A673 (cell line): Measurements from ENCODE around the gene CCDC87. TPM values are rescaled to one million over a fixed set of nuclear protein-coding genes. Genes with fewer than 3 reads are reported as not detected.
"Not testable (repeated sequence)": the region's sequence is repeated elsewhere in the genome, so short reads cannot be mapped to it uniquely, and the experiment has no call there.

Experiments
- BruUV-seq: library from RNA; stranded (reverse); fragments of 400-500 nt; replicated peaks from 2 replicates; lab custom pipeline; 2021; lab: Mats Ljungman, UMichigan
- CTCF ChIA-PET: fragments of 300-600 bp; sonication (Branson Sonifier 250); formaldehyde crosslinking; loops from one replicate; lab custom pipeline; 2022; ENCODE audit warnings: antibody characterized with exemption; lab: Charles Lee
- POLR2A ChIA-PET: fragments of 300-600 bp; sonication (Branson Sonifier 250); formaldehyde crosslinking; loops from one replicate; lab custom pipeline; 2022; ENCODE audit warnings: antibody characterized with exemption; ENCODE audit not compliant: low non-redundant PET; lab: Charles Lee
- DNase-seq: peaks from one replicate; pipeline ENCODE4 v3.0.0-alpha.2; 2015; ENCODE audit warnings: low spot score
- H3K27ac ChIP-seq: fragments of 200-600 bp; sonication (generic); 2 replicates; pipeline ENCODE4 v1.5.1; 2016; ENCODE audit warnings: mixed run types, low read depth, mild to moderate bottlenecking, mixed read lengths, antibody characterized with exemption, low read length; ENCODE audit not compliant: poor library complexity, severe bottlenecking
- H3K27me3 ChIP-seq: fragments of 200-600 bp; sonication (generic); replicated peaks from 2 replicates; pipeline ENCODE4 v1.6.1; 2017; ENCODE audit warnings: mixed run types, low read depth, mild to moderate bottlenecking, mixed read lengths, antibody characterized with exemption, low read length; ENCODE audit not compliant: insufficient read depth, poor library complexity
- H3K36me3 ChIP-seq: fragments of 200-600 bp; sonication (generic); 2 replicates; pipeline ENCODE4 v1.6.1; 2016; ENCODE audit warnings: mixed run types, mild to moderate bottlenecking, mixed read lengths, antibody characterized with exemption, low read length; ENCODE audit not compliant: insufficient read depth, poor library complexity, severe bottlenecking
- H3K4me1 ChIP-seq: fragments of 200-600 bp; sonication (generic); 2 replicates; pipeline ENCODE4 v1.6.1; 2017; ENCODE audit warnings: mixed run types, mild to moderate bottlenecking, mixed read lengths, antibody characterized with exemption, low read length; ENCODE audit not compliant: insufficient read depth, poor library complexity, severe bottlenecking
- H3K4me3 ChIP-seq: fragments of 200-600 bp; sonication (generic); 2 replicates; pipeline ENCODE4 v1.5.1; 2016; ENCODE audit warnings: low read depth, mixed run types, mild to moderate bottlenecking, mixed read lengths, low read length; ENCODE audit not compliant: poor library complexity, severe bottlenecking
- H3K9me3 ChIP-seq: fragments of 200-600 bp; sonication (generic); 2 replicates; pipeline ENCODE4 v1.6.1; 2016; ENCODE audit warnings: mixed run types, low read depth, mild to moderate bottlenecking, mixed read lengths, antibody characterized with exemption, low read length; ENCODE audit not compliant: poor library complexity, severe bottlenecking
- EZH2 ChIP-seq: fragments of 200-600 bp; sonication (generic); IDR thresholded peaks from 2 replicates; pipeline ENCODE4 v1.6.1; 2017; ENCODE audit warnings: borderline replicate concordance, low read depth, mild to moderate bottlenecking, mixed read lengths, antibody characterized with exemption, low read length; ENCODE audit not compliant: poor library complexity, severe bottlenecking
- intact Hi-C: fragments of 100-400 bp; cut with micrococcal nuclease; formaldehyde crosslinking; loops from one replicate; pipeline ENCODE4 v1.10.0; 2022; ENCODE audit not compliant: unreplicated experiment
- total RNA-seq: library from RNA; stranded (reverse); gene quantifications from 2 replicates; pipeline ENCODE4 v1.2.3, GENCODE V29; 2021
- TF ChIP-seq, protein P1 (sequence below): fragments of 300-800, 200-600 bp; sonication (generic); conservative IDR thresholded peaks from 2 replicates; pipeline ENCODE4 v1.5.1; 2017; ENCODE audit warnings: low read depth, mild to moderate bottlenecking, antibody characterized with exemption, low read length, moderate library complexity, mixed read lengths

Gene CCDC87
- total RNA-seq, 1 experiment from 2014 or later: 0.90 TPM

DNA sequence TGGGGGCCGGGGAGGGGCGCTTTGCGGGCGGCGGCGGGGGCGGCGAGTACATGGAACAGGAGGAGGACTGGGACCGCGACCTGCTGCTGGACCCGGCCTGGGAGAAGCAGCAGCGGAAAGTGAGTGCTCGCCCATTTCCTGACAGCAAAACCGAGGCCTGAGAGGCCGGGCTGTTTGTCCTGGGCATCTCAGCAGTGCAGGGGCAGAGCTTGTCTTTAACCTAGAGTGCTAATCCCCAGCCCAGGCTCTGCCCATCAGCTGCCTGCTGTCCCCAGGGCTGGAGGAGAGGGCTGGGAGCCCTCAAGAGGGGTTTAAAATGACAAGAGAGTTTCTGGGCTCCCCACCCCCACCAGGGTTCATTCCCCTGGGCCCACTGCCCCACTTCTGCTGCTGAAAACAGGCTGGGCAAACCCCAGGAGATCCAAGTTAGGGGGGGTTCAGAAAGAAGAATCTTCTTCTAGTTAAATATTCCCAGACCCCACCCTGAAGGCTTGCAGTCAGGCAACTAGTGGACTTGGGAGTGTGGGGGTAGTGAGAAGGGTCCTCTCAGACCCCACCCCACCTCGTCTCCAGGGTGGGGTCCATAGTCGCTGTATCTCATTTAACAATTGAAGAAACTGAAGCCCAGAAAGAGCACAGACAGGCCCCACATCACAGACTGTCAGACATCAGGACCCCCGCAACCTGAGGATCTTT, 45.7 kb downstream of the CCDC87 start:
- Histone ChIP-seq H3K36me3 (no peaks in the 10 kb centered on the region), H3K27ac (no peak overlapping the region), H3K9me3 (no peaks in the 10 kb centered on the region), H3K4me3 (no peak overlapping the region), H3K4me1 (peaks cover 4% of the 10 kb centered on the region), H3K27me3 (no peaks in the 10 kb centered on the region)
- TF ChIP-seq, protein P1, sequence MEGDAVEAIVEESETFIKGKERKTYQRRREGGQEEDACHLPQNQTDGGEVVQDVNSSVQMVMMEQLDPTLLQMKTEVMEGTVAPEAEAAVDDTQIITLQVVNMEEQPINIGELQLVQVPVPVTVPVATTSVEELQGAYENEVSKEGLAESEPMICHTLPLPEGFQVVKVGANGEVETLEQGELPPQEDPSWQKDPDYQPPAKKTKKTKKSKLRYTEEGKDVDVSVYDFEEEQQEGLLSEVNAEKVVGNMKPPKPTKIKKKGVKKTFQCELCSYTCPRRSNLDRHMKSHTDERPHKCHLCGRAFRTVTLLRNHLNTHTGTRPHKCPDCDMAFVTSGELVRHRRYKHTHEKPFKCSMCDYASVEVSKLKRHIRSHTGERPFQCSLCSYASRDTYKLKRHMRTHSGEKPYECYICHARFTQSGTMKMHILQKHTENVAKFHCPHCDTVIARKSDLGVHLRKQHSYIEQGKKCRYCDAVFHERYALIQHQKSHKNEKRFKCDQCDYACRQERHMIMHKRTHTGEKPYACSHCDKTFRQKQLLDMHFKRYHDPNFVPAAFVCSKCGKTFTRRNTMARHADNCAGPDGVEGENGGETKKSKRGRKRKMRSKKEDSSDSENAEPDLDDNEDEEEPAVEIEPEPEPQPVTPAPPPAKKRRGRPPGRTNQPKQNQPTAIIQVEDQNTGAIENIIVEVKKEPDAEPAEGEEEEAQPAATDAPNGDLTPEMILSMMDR: no peak
- no peak for TF ChIP-seq EZH2
- no peak for DNase-seq
- ChIA-PET POLR2A (no interaction called here), CTCF (no interaction called here)
- intact Hi-C loops: no loop called here
- no TSS peak for BruUV-seq

DNA sequence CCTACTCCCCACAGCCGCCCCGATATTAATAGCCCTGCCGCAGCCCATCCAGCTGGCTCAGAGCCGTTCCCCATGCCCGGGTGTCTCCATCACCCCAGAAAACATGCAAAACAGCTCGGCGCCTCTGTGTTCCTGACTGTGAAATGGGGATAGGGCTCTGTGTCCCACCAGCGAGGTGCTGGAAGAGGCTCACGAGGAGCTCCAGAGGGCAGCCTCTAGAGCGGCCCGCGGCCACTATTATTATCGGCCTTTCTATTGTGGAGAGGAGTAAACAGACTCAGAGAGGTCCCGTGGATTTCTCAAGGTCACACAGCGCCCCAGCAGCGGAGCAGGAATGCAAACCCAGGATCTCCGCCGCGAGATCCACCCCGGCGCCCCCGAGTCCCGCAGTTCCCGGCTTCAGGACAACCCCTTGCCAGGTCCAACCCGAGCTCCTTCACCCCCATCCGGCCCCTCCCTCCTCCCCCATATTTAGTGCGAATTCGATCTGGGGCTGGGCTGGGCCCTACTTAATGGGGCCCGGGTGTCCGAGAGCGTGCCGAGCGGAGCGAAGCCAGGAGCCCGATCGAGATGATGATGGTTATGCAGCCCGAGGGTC, 46.4 kb downstream of the CCDC87 start, which contains the start of gene ACTN3:
TSS of gene ACTN3 (plus strand) at position 536 of the 598 bp plus-strand sequence. CDS start at position 571, 35 bp downstream.
- ChIA-PET CTCF (interaction anchor here (1.1 kb wide), 1 partner anchor 132 kb away, joined by 3 read pairs; no protein-coding TSS in a partner anchor), POLR2A (no interaction called here)
- BruUV-seq: no TSS peak
- Histone ChIP-seq H3K4me3 (peak within 1 kb of the TSS; percentile 75), H3K27me3 (no peaks in the 10 kb centered on the region), H3K27ac (peak within 1 kb of the TSS; percentile 57), H3K4me1 (peaks cover 4% of the 10 kb centered on the region), H3K36me3 (no peaks in the 10 kb centered on the region), H3K9me3 (no peaks in the 10 kb centered on the region)
- peak; percentile 38 for DNase-seq
- intact Hi-C loops: no loop called here
- TF ChIP-seq EZH2: no peak
- TF ChIP-seq, protein P1: no peak

- peak within 1 kb of the TSS; percentile 75 for H3K4me3 ChIP-seq
Observed at GRCh38 chr11:66545701-66546367, 47.0 kb downstream of the CCDC87 start, which contains the start of gene ZDHHC24. Gene ZDHHC24, minus strand, starts transcription at chr11:66546048. Its CDS starts 45 bp downstream, at chr11:66546003.

GRCh38 chr11:66544952-66545351, 47.9 kb downstream of the CCDC87 start:
- H3K4me1 ChIP-seq, H3K27me3 ChIP-seq, POLR2A ChIA-PET, intact Hi-C loops, H3K9me3 ChIP-seq, DNase-seq, H3K27ac ChIP-seq, H3K36me3 ChIP-seq, CTCF ChIA-PET: not testable (repeated sequence)
- TSS peak; percentile 79 for BruUV-seq
- H3K4me3 ChIP-seq: peak overlapping the region; percentile 75

More at GRCh38 chr11:66545701-66546367, 47.0 kb downstream of the CCDC87 start, which contains the start of gene ZDHHC24:
- intact Hi-C loops: no loop called here
- H3K27ac ChIP-seq: peak within 1 kb of the TSS; percentile 57
- no peaks in the 10 kb centered on the region for H3K27me3 ChIP-seq
- DNase-seq: peak; percentile 98
- ChIA-PET POLR2A (no interaction called here), CTCF (interaction anchor here (1.1 kb wide), 1 partner anchor 133 kb away, joined by 3 read pairs; no protein-coding TSS in a partner anchor)
- H3K9me3 ChIP-seq: no peaks in the 10 kb centered on the region
- TF ChIP-seq, protein P1: no peak
- TF ChIP-seq EZH2: no peak
- H3K4me1 ChIP-seq: peaks cover 4% of the 10 kb centered on the region
- H3K36me3 ChIP-seq: no peaks in the 10 kb centered on the region
- BruUV-seq: no TSS peak
